Natural killer cell treated with Interleukin-12 subunit alpha and Interleukin-12 subunit beta and Interleukin-15 and Interleukin-18, amount 100 ng/mL, for 72 hours (primary cell): ENCODE results near the gene INF2. TPM values are rescaled to one million over a fixed set of nuclear protein-coding genes. Genes with fewer than 3 reads are reported as not detected.

ENCODE experiments used
- ATAC-seq, 2 donors: fragments of 150-1000 bp; cut with Tn5 transposase in 1 of 2; sonication (Bioruptor Pico), chemical (Tn5 transposase) in 1 of 2; 2 replicates each; pipeline ENCODE4 v1.10.0; 2021
- DNase-seq: peaks from one replicate; pipeline ENCODE4 v3.0.0; 2022; ENCODE audit warnings: low spot score
- H3K27ac Mint-ChIP-seq, 2 donors: 1 replicate in 1 of 2; 2 replicates in 1 of 2; pipeline ENCODE4 v1.8.0; 2022; ENCODE audit warnings: mixed read lengths in 2 of 2, mild to moderate bottlenecking in 1 of 2, moderate library complexity in 1 of 2
- H3K27me3 Mint-ChIP-seq, 2 donors: 1 replicate in 1 of 2; 2 replicates in 1 of 2; pipeline ENCODE4 v1.8.0; 2022; ENCODE audit warnings: mixed read lengths in 2 of 2
- H3K36me3 Mint-ChIP-seq: one replicate; pipeline ENCODE4 v1.8.0; 2022; ENCODE audit warnings: mixed read lengths
- H3K4me1 Mint-ChIP-seq, 2 donors: 1 replicate in 1 of 2; 2 replicates in 1 of 2; pipeline ENCODE4 v1.8.0; 2022; ENCODE audit warnings: low read depth in 2 of 2, mixed read lengths in 2 of 2, mild to moderate bottlenecking in 1 of 2
- H3K4me3 Mint-ChIP-seq: one replicate; pipeline ENCODE4 v1.8.0; 2022; ENCODE audit warnings: mixed read lengths
- H3K9me3 Mint-ChIP-seq: 2 replicates; pipeline ENCODE4 v1.8.0; 2022; ENCODE audit warnings: mixed read lengths
- total RNA-seq, 2 donors: library from RNA; stranded (reverse); gene quantifications; one replicate each; pipeline ENCODE4 v1.2.3, GENCODE V29; 2022

Gene INF2
- total RNA-seq, 2 donors from 2014 or later: 19.2 to 44.9 TPM

- DNase-seq (no peak), ATAC-seq (no peak)
- H3K36me3 Mint-ChIP-seq: no peaks in the 10 kb centered on the region
- no peaks in the 10 kb centered on the region for H3K9me3 Mint-ChIP-seq
- no peak overlapping the region for H3K4me3 Mint-ChIP-seq
- H3K27me3 Mint-ChIP-seq: no peaks in the 10 kb centered on the region
- H3K4me1 Mint-ChIP-seq: peaks cover 0 to 3% of the 10 kb centered on the region in 2 donors
- H3K27ac Mint-ChIP-seq: no peak overlapping the region
Measured at GRCh38 chr14:104734991-104735779, 45.8 kb downstream of the INF2 start.

- Mint-ChIP-seq H3K27ac (peak overlapping the region; percentile 31 to 86), H3K9me3 (no peaks in the 10 kb centered on the region), H3K27me3 (no peaks in the 10 kb centered on the region), H3K4me1 (peaks cover 0 to 3% of the 10 kb centered on the region in 2 donors), H3K36me3 (no peaks in the 10 kb centered on the region), H3K4me3 (no peak overlapping the region)
- DNase-seq: peak; percentile 77
- ATAC-seq: peak; percentile 39 to 77
Measured at GRCh38 chr14:104735830-104736642, 46.6 kb downstream of the INF2 start.

- H3K27me3 Mint-ChIP-seq: no peaks in the 10 kb centered on the region
- DNase-seq: no peak
Measured at GRCh38 chr14:104738375-104739019, 49.1 kb downstream of the INF2 start.

GRCh38 chr14:104739026-104739425 lies 49.6 kb downstream of the INF2 start:
- Mint-ChIP-seq H3K4me1 (peaks cover 0 to 3% of the 10 kb centered on the region in 2 donors), H3K27me3 (no peaks in the 10 kb centered on the region), H3K27ac (no peak overlapping the region), H3K9me3 (no peaks in the 10 kb centered on the region), H3K36me3 (no peaks in the 10 kb centered on the region), H3K4me3 (no peak overlapping the region)
- ATAC-seq (no peak), DNase-seq (no peak)

More at GRCh38 chr14:104738375-104739019, 49.1 kb downstream of the INF2 start:
- Mint-ChIP-seq H3K4me1 (peaks cover 0 to 3% of the 10 kb centered on the region in 2 donors), H3K4me3 (no peak overlapping the region), H3K27ac (no peak overlapping the region), H3K9me3 (no peaks in the 10 kb centered on the region), H3K36me3 (no peaks in the 10 kb centered on the region)
- ATAC-seq: no peak

GRCh38 chr14:104739546-104740516 lies 50.4 kb downstream of the INF2 start:
- ATAC-seq (no peak), DNase-seq (no peak)
- Mint-ChIP-seq H3K4me1 (peaks cover 0 to 3% of the 10 kb centered on the region in 2 donors), H3K27ac (no peak overlapping the region), H3K9me3 (no peaks in the 10 kb centered on the region), H3K27me3 (no peaks in the 10 kb centered on the region), H3K4me3 (no peak overlapping the region), H3K36me3 (no peaks in the 10 kb centered on the region)

GRCh38 chr14:104741108-104741802 lies 51.8 kb downstream of the INF2 start:
- H3K27me3 Mint-ChIP-seq: no peaks in the 10 kb centered on the region
- H3K4me3 Mint-ChIP-seq: no peak overlapping the region
- no peaks in the 10 kb centered on the region for H3K36me3 Mint-ChIP-seq
- H3K27ac Mint-ChIP-seq: no peak overlapping the region
- H3K4me1 Mint-ChIP-seq: peaks cover 0 to 3% of the 10 kb centered on the region in 2 donors
- ATAC-seq (no peak), DNase-seq (no peak)
- H3K9me3 Mint-ChIP-seq: no peaks in the 10 kb centered on the region

- Mint-ChIP-seq H3K27me3 (no peaks in the 10 kb centered on the region), H3K4me3 (no peak overlapping the region), H3K9me3 (no peaks in the 10 kb centered on the region), H3K4me1 (no peaks in the 10 kb centered on the region), H3K36me3 (no peaks in the 10 kb centered on the region), H3K27ac (no peak overlapping the region)
- DNase-seq (no peak), ATAC-seq (no peak)
Measured at GRCh38 chr14:104741803-104742251, 52.4 kb downstream of the INF2 start.

- no peak overlapping the region for H3K27ac Mint-ChIP-seq
- no peak overlapping the region for H3K4me3 Mint-ChIP-seq
- no peaks in the 10 kb centered on the region for H3K9me3 Mint-ChIP-seq
- ATAC-seq (no peak), DNase-seq (no peak)
- H3K4me1 Mint-ChIP-seq: no peaks in the 10 kb centered on the region
- H3K36me3 Mint-ChIP-seq: no peaks in the 10 kb centered on the region
- no peaks in the 10 kb centered on the region for H3K27me3 Mint-ChIP-seq
Measured at GRCh38 chr14:104742586-104743455, 53.4 kb downstream of the INF2 start.

- Mint-ChIP-seq H3K36me3 (no peaks in the 10 kb centered on the region), H3K9me3 (no peaks in the 10 kb centered on the region), H3K27me3 (no peaks in the 10 kb centered on the region), H3K4me3 (no peak overlapping the region), H3K27ac (no peak overlapping the region), H3K4me1 (no peaks in the 10 kb centered on the region)
- no peak for DNase-seq
- ATAC-seq: no peak
Measured at GRCh38 chr14:104743461-104744380, 54.3 kb downstream of the INF2 start.

- Mint-ChIP-seq H3K27me3 (peaks cover 0 to 3% of the 10 kb centered on the region in 2 donors), H3K4me3 (no peak overlapping the region), H3K36me3 (no peaks in the 10 kb centered on the region), H3K9me3 (no peaks in the 10 kb centered on the region), H3K27ac (no peak overlapping the region), H3K4me1 (no peaks in the 10 kb centered on the region)
- no peak for ATAC-seq
- DNase-seq: no peak
Measured at GRCh38 chr14:104744484-104744883, 55.1 kb downstream of the INF2 start.

GRCh38 chr14:104745431-104745830 lies 56.0 kb downstream of the INF2 start:
- no peaks in the 10 kb centered on the region for H3K36me3 Mint-ChIP-seq
- H3K27me3 Mint-ChIP-seq: peaks cover 0 to 3% of the 10 kb centered on the region in 2 donors
- no peaks in the 10 kb centered on the region for H3K9me3 Mint-ChIP-seq
- no peak overlapping the region for H3K27ac Mint-ChIP-seq
- ATAC-seq: no peak
- no peak for DNase-seq
- H3K4me3 Mint-ChIP-seq: no peak overlapping the region
- no peaks in the 10 kb centered on the region for H3K4me1 Mint-ChIP-seq
